ENCODE data around the gene EGLN2. TPM values are rescaled to one million over a fixed set of nuclear protein-coding genes. Genes with fewer than 3 reads are reported as not detected.

Gene EGLN2
- polyA plus RNA-seq, 1 of the 3 experiments (the other 2 are of a cell fraction) = 43.0 TPM

- Histone ChIP-seq H3K4me1 (ENCODE audit: control insufficient read depth in 1 of 2, insufficient read depth in 2 of 2, low read depth in 1 of 2, low read length in 1 of 2) (peaks cover 42 to 73% of the 10 kb centered on the region in 2 experiments; a peak in 3 of 4 replicates), H3K27me3 (ENCODE audit: insufficient read depth) (no peaks in the 10 kb centered on the region), H4K20me1 (ENCODE audit: insufficient read depth) (peaks cover 92% of the 10 kb centered on the region), H3K4me2 (peak overlapping the region; percentile 98; the same call in 1 of the 2 replicates), H2AFZ (ENCODE audit: low read depth) (no peak overlapping the region), H3K9me3 (no peaks in the 10 kb centered on the region), H3K27ac (ENCODE audit: low read depth in 2 of 2, low read length in 1 of 2) (no peak overlapping the region; a peak in 1 of 4 replicates), H3K4me3 (ENCODE audit: low read depth in 2 of 2, low read length in 1 of 2) (no peak overlapping the region), H3F3A (replicated peaks; ENCODE audit: insufficient read depth) (peaks cover 14% of the 10 kb centered on the region), H3K36me3 (replicated peaks in 1 of 2; ENCODE audit: control insufficient read depth in 1 of 2, insufficient read depth in 2 of 2, low read length in 1 of 2) (peaks cover 38 to 50% of the 10 kb centered on the region in 2 experiments), H3K9ac (no peak overlapping the region), H3K79me2 (ENCODE audit: insufficient read depth) (peaks cover 96% of the 10 kb centered on the region), H3K9me2 (no peaks in the 10 kb centered on the region)
- 77% methylated on average over 5 of the region's 6 CpGs for WGBS (ENCODE audit: low lambda C conversion rate)
- ChIA-PET CTCF (interaction anchor here (1.3 to 5.4 kb wide), 4 partner anchors 15 to 142 kb away, joined by 3 to 54 read pairs (median 24); no protein-coding TSS in a partner anchor), POLR2A (interaction anchor here (1.4 kb wide), 1 partner anchor 26 kb away, joined by 8 read pairs; the partner anchor contains the start of gene RAB4B)
- no peak for DNase-seq
- TF ChIP-seq ZBTB33 (IDR thresholded peaks at IDR 0.05; ENCODE audit: borderline replicate concordance, low read depth) (no peak), USF2 (IDR thresholded peaks at IDR 0.05; ENCODE audit: borderline replicate concordance, low read depth, low read length) (no peak), RFX5 (IDR thresholded peaks at IDR 0.05; ENCODE audit: low read length) (no peak), TCF12 (IDR thresholded peaks at IDR 0.05) (no peak), USF1 (IDR thresholded peaks at IDR 0.05; ENCODE audit: borderline replicate concordance, low read depth) (no peak), MXI1 (IDR thresholded peaks at IDR 0.05; ENCODE audit: low read depth, low read length) (no peak), SMC3 (IDR thresholded peaks at IDR 0.05; ENCODE audit: low read depth, low read length) (no peak)
Observed at GRCh38 chr19:40803857-40804782, 5.1 kb downstream of the EGLN2 start.

GRCh38 chr19:40804783-40805242, 5.8 kb downstream of the EGLN2 start:
- no peak for DNase-seq
- Histone ChIP-seq H3K9me2 (no peaks in the 10 kb centered on the region), H3K36me3 (replicated peaks in 1 of 2; ENCODE audit: control insufficient read depth in 1 of 2, insufficient read depth in 2 of 2, low read length in 1 of 2) (peaks cover 38 to 55% of the 10 kb centered on the region in 2 experiments), H3F3A (replicated peaks; ENCODE audit: insufficient read depth) (peaks cover 14% of the 10 kb centered on the region), H3K27me3 (ENCODE audit: insufficient read depth) (no peaks in the 10 kb centered on the region), H3K4me2 (no peak overlapping the region), H3K9ac (no peak overlapping the region), H3K79me2 (ENCODE audit: insufficient read depth) (peaks cover 94% of the 10 kb centered on the region), H3K9me3 (no peaks in the 10 kb centered on the region), H3K27ac (ENCODE audit: low read depth in 2 of 2, low read length in 1 of 2) (no peak overlapping the region; a peak in 1 of 4 replicates), H3K4me1 (ENCODE audit: control insufficient read depth in 1 of 2, insufficient read depth in 2 of 2, low read depth in 1 of 2, low read length in 1 of 2) (peaks cover 42 to 73% of the 10 kb centered on the region in 2 experiments; a peak in 3 of 4 replicates), H3K4me3 (ENCODE audit: low read depth in 2 of 2, low read length in 1 of 2) (no peak overlapping the region), H2AFZ (ENCODE audit: low read depth) (no peak overlapping the region), H4K20me1 (ENCODE audit: insufficient read depth) (peaks cover 96% of the 10 kb centered on the region)
- 94% methylated on average over 7 of the region's 7 CpGs for WGBS (ENCODE audit: low lambda C conversion rate)
- ChIA-PET POLR2A (no interaction called here), CTCF (interaction anchor here (0.8 to 5.4 kb wide), 5 partner anchors 14 to 143 kb away, joined by 3 to 54 read pairs (median 18); partner anchors contain the start of genes ACTMAP, COQ8B, ITPKC and SNRPA)
- 0 out of 2 replicates have a peak, but pooled peaks have one; percentile 11 for TF ChIP-seq CTCF (IDR thresholded peaks at IDR 0.05)
- TF ChIP-seq RFX5 (IDR thresholded peaks at IDR 0.05; ENCODE audit: low read length) = no peak
- no peak for TF ChIP-seq RAD21 (IDR thresholded peaks at IDR 0.05; ENCODE audit: low read length)
